Transverse colon (tissue), 4 donors: ENCODE results near the gene ZKSCAN3. TPM values are rescaled to one million over a fixed set of nuclear protein-coding genes. Genes with fewer than 3 reads are reported as not detected.
"Not testable (repeated sequence)": the region's sequence is repeated elsewhere in the genome, so short reads cannot be mapped to it uniquely, and the experiment has no call there.

ENCODE experiments used
- DNase-seq: peaks from one replicate; pipeline ENCODE4 v3.0.0-alpha.2; 2019
- H3K27ac ChIP-seq, 4 donors: fragments of 200-600 bp; sonication (generic); 2 replicates each; pipeline ENCODE4 v1.5.1; 2016 to 2018; ENCODE audit warnings: inconsistent platforms in 4 of 4
- H3K27me3 ChIP-seq: fragments of 200-600 bp; sonication (generic); 2 replicates; pipeline ENCODE4 v1.5.1; 2017; ENCODE audit warnings: inconsistent platforms
- H3K36me3 ChIP-seq, 4 donors: fragments of 200-600 bp; sonication (generic); 2 replicates each; pipeline ENCODE4 v1.5.1; 2017 to 2019; ENCODE audit warnings: inconsistent platforms in 4 of 4
- H3K4me1 ChIP-seq, 4 donors: fragments of 200-600 bp; sonication (generic); 2 replicates each; pipeline ENCODE4 v1.5.1; 2017 to 2020; ENCODE audit warnings: inconsistent platforms in 4 of 4
- H3K4me3 ChIP-seq, 4 donors: fragments of 200-600 bp; sonication (generic); 1 replicate in 1 of 4; 2 replicates in 3 of 4; pipeline versions ENCODE4 v1.5.1 to v1.6.1; 2017 to 2019; ENCODE audit warnings: inconsistent platforms in 4 of 4
- H3K9me3 ChIP-seq, 2 donors: fragments of 200-600 bp; sonication (generic); 2 replicates each; pipeline ENCODE4 v1.5.1; 2017 to 2019; ENCODE audit warnings: inconsistent platforms in 2 of 2
- CTCF ChIP-seq, 5 experiments: fragments of 200-600 bp in 3 of 5; fragments of 450-650 bp in 2 of 5; sonication (generic) in 3 of 5; IDR thresholded peaks; 1 replicate in 2 of 5; 2 replicates in 3 of 5; pipeline ENCODE4 v1.5.1; 2016 to 2017; ENCODE audit warnings: antibody characterized with exemption in 5 of 5, inconsistent platforms in 3 of 5, mild to moderate bottlenecking in 2 of 5, moderate library complexity in 1 of 5
- EP300 ChIP-seq: sonication (generic); formaldehyde crosslinking; IDR thresholded peaks from one replicate; pipeline ENCODE4 v1.6.1; 2017; ENCODE audit warnings: antibody characterized with exemption, low read depth
- POLR2A ChIP-seq: fragments of 450-650 bp; IDR thresholded peaks from one replicate; pipeline ENCODE4 v1.6.1; 2016; ENCODE audit warnings: antibody characterized with exemption, mild to moderate bottlenecking, moderate library complexity
- POLR2AphosphoS5 ChIP-seq, 3 donors: sonication (generic); formaldehyde crosslinking; IDR thresholded peaks; one replicate each; pipeline ENCODE4 v1.6.1; 2016; ENCODE audit warnings: antibody characterized with exemption in 3 of 3
- WGBS, 2 donors: methylation state at CpG; one replicate each; pipeline ENCODE4 v1.1.5; 2018; ENCODE audit warnings: low coverage in 1 of 2; 5-methylcytosine and 5-hydroxymethylcytosine counted together
- in situ Hi-C, 4 donors: fragments of 200-750 bp; cut with MboI; loops; one replicate each; pipeline versions ENCODE4 v1.15.0 to v1.15.1; 2017; ENCODE audit warnings: low sequenced_read_pairs in 3 of 4, low pct_ligation_motif_present in 1 of 4, low pct_unique_long_range_greater_than_20kb in 1 of 4
- intact Hi-C: fragments of 100-400 bp; cut with DNase I; formaldehyde crosslinking; loops from one replicate; pipeline ENCODE4 v1.15.1; 2023; ENCODE audit warnings: low total_unique reads
- total RNA-seq, 4 donors: library from RNA; depleted of rRNA; stranded (reverse); fragments of >200 nt; gene quantifications; one replicate each; pipeline ENCODE4 v1.1.0, GENCODE V29; 2016

Gene ZKSCAN3
- total RNA-seq, 4 donors from 2014 or later: 1.4 to 5.2 (median 4.3) TPM

GRCh38 chr6:28402197-28402596 lies 52.5 kb downstream of the ZKSCAN3 start:
- H3K36me3 ChIP-seq: peaks cover 0 to 3% (median 0%) of the 10 kb centered on the region in 4 donors
- no peak overlapping the region for H3K4me3 ChIP-seq
- TF ChIP-seq POLR2A: no peak
- no peak for TF ChIP-seq CTCF (IDR thresholded peaks at IDR 0.05)
- no peak for TF ChIP-seq EP300
- no peak for TF ChIP-seq POLR2AphosphoS5 (IDR thresholded peaks at IDR 0.05)
- H3K27me3 ChIP-seq: peaks cover 54% of the 10 kb centered on the region
- in situ Hi-C loops: no loop called here
- no peaks in the 10 kb centered on the region for H3K9me3 ChIP-seq
- intact Hi-C loops: loop anchor here (1.0 kb wide), 1 partner anchor 39 kb away; no protein-coding TSS in a partner anchor
- no peak overlapping the region for H3K27ac ChIP-seq
- whole genome bisulfite sequencing, 2 donors: 34 to 92% methylated on average over 2 of the region's 2 CpGs
- DNase-seq: no peak
- peaks cover 0 to 25% (median 8%) of the 10 kb centered on the region in 4 donors for H3K4me1 ChIP-seq

- intact Hi-C loops, H3K36me3 ChIP-seq, in situ Hi-C loops, DNase-seq, H3K4me3 ChIP-seq, H3K27ac ChIP-seq, H3K4me1 ChIP-seq, H3K9me3 ChIP-seq: not testable (repeated sequence)
- WGBS, 2 donors: 90 to 94% methylated on average over 3 to 5 of the region's 5 CpGs
- peaks cover 54% of the 10 kb centered on the region for H3K27me3 ChIP-seq
Observed at GRCh38 chr6:28403923-28404322, 54.2 kb downstream of the ZKSCAN3 start.

GRCh38 chr6:28407401-28407800 lies 57.7 kb downstream of the ZKSCAN3 start:
- Histone ChIP-seq H3K9me3 (no peaks in the 10 kb centered on the region), H3K4me3 (no peak overlapping the region), H3K36me3 (no peaks in the 10 kb centered on the region), H3K4me1 (no peaks in the 10 kb centered on the region), H3K27ac (no peak overlapping the region), H3K27me3 (peaks cover 44% of the 10 kb centered on the region)
- TF ChIP-seq POLR2A (no peak), EP300 (no peak), CTCF (IDR thresholded peaks at IDR 0.05) (no peak), POLR2AphosphoS5 (IDR thresholded peaks at IDR 0.05) (no peak)
- 49 to 54% methylated on average over 2 of the region's 2 CpGs for WGBS, 2 donors
- in situ Hi-C loops: no loop called here
- no peak for DNase-seq
- intact Hi-C loops: no loop called here

GRCh38 chr6:28408076-28408802 lies 58.5 kb downstream of the ZKSCAN3 start:
- Histone ChIP-seq H3K4me3 (no peak overlapping the region), H3K36me3 (no peaks in the 10 kb centered on the region), H3K4me1 (no peaks in the 10 kb centered on the region), H3K27ac (no peak overlapping the region), H3K27me3 (peaks cover 38% of the 10 kb centered on the region), H3K9me3 (no peaks in the 10 kb centered on the region)
- 71 to 91% methylated on average over 4 to 5 of the region's 5 CpGs for WGBS, 2 donors
- DNase-seq: no peak
- intact Hi-C loops: no loop called here
- in situ Hi-C loops: no loop called here
- no peak for TF ChIP-seq CTCF (IDR thresholded peaks at IDR 0.05)
- TF ChIP-seq EP300: no peak
- TF ChIP-seq POLR2A: no peak
- no peak for TF ChIP-seq POLR2AphosphoS5 (IDR thresholded peaks at IDR 0.05)

- intact Hi-C loops: no loop called here
- Histone ChIP-seq H3K4me3 (no peak overlapping the region), H3K4me1 (no peaks in the 10 kb centered on the region), H3K27me3 (peaks cover 22% of the 10 kb centered on the region), H3K9me3 (no peaks in the 10 kb centered on the region), H3K36me3 (no peaks in the 10 kb centered on the region), H3K27ac (no peak overlapping the region)
- TF ChIP-seq EP300: no peak
- no peak for TF ChIP-seq POLR2AphosphoS5 (IDR thresholded peaks at IDR 0.05)
- no peak for TF ChIP-seq POLR2A
- no peak for TF ChIP-seq CTCF (IDR thresholded peaks at IDR 0.05)
- 94 to 95% methylated on average over 2 of the region's 2 CpGs for WGBS, 2 donors
- no peak for DNase-seq
- in situ Hi-C loops: no loop called here
Observed at GRCh38 chr6:28410767-28411166, 61.0 kb downstream of the ZKSCAN3 start.
